HEK293T (cell line): Measurements from ENCODE around the gene TNFSF8.

ENCODE experiments used
- CTCF ChIA-PET: fragments of 350-600 bp; formaldehyde crosslinking; extraction: SDS; loops from one replicate; lab custom pipeline; 2021; ENCODE audit warnings: antibody characterized with exemption, inconsistent platforms; lab: Yijun Ruan, JAX
- POLR2A ChIA-PET: fragments of 350-600 bp; formaldehyde crosslinking; extraction: SDS; loops from one replicate; lab custom pipeline; 2020; ENCODE audit warnings: antibody characterized with exemption, inconsistent platforms; lab: Yijun Ruan, JAX
- DNase-seq: peaks from one replicate; pipeline ENCODE4 v3.0.0; 2012; ENCODE audit warnings: mixed read lengths; ENCODE audit errors: extremely low spot score
- ARNT ChIP-seq: fragments of 450-650 bp; IDR thresholded peaks from 2 replicates; pipeline ENCODE4 v1.6.1; 2017; ENCODE audit warnings: mild to moderate bottlenecking
- BHLHE40 ChIP-seq: fragments of 450-650 bp; IDR thresholded peaks from 2 replicates; pipeline ENCODE4 v1.6.1; 2016; ENCODE audit warnings: mild to moderate bottlenecking, moderate library complexity, borderline replicate concordance
- CTBP1 ChIP-seq: fragments of 450-650 bp; IDR thresholded peaks from 2 replicates; pipeline ENCODE4 v1.6.1; 2016; ENCODE audit warnings: borderline replicate concordance
- ELF4 ChIP-seq: fragments of 450-650 bp; IDR thresholded peaks from 2 replicates; pipeline ENCODE4 v1.6.1; 2017; ENCODE audit warnings: antibody characterized with exemption
- FOXA1 ChIP-seq: fragments of 450-650 bp; IDR thresholded peaks from 2 replicates; pipeline ENCODE4 v1.6.1; 2016; ENCODE audit warnings: mild to moderate bottlenecking
- FOXK2 ChIP-seq: fragments of 450-650 bp; IDR thresholded peaks from 2 replicates; pipeline ENCODE4 v1.6.1; 2016; ENCODE audit warnings: mild to moderate bottlenecking
- FOXM1 ChIP-seq: fragments of 450-650 bp; IDR thresholded peaks from 2 replicates; pipeline ENCODE4 v1.6.1; 2017; ENCODE audit warnings: mild to moderate bottlenecking, borderline replicate concordance
- HDGF ChIP-seq: fragments of 450-650 bp; IDR thresholded peaks from 2 replicates; pipeline ENCODE4 v1.6.1; 2017; ENCODE audit warnings: antibody characterized with exemption, borderline replicate concordance
- L3MBTL2 ChIP-seq: fragments of 450-650 bp; conservative IDR thresholded peaks from 2 replicates; pipeline ENCODE4 v1.6.1; 2016; ENCODE audit warnings: mild to moderate bottlenecking
- LEF1 ChIP-seq: fragments of 450-650 bp; IDR thresholded peaks from 2 replicates; pipeline ENCODE4 v1.6.1; 2017; ENCODE audit warnings: mild to moderate bottlenecking, borderline replicate concordance
- NFRKB ChIP-seq: fragments of 450-650 bp; IDR thresholded peaks from 2 replicates; pipeline ENCODE4 v1.6.1; 2016; ENCODE audit warnings: mild to moderate bottlenecking, moderate library complexity
- SP1 ChIP-seq: fragments of 450-650 bp; IDR thresholded peaks from 2 replicates; pipeline ENCODE4 v1.6.1; 2017
- SUZ12 ChIP-seq: fragments of 450-650 bp; IDR thresholded peaks from 2 replicates; pipeline ENCODE4 v1.6.1; 2016; ENCODE audit warnings: mild to moderate bottlenecking
- TARDBP ChIP-seq: fragments of 450-650 bp; IDR thresholded peaks from 2 replicates; pipeline ENCODE4 v1.6.1; 2016
- ZNF384 ChIP-seq: fragments of 450-650 bp; IDR thresholded peaks from 2 replicates; pipeline ENCODE4 v1.6.1; 2016
- TF ChIP-seq, protein P1 (sequence below): fragments of 450-650 bp; IDR thresholded peaks from 2 replicates; pipeline ENCODE4 v1.6.1; 2016

The TNFSF8 gene

GRCh38 chr9:114965564-114965963 is 35.2 kb upstream of the TNFSF8 start:
- ChIA-PET CTCF (interaction anchor here (0.7 kb wide), 1 partner anchor 299 kb away, joined by 3 read pairs; no protein-coding TSS in a partner anchor), POLR2A (no interaction called here)
- DNase-seq = no peak
- TF ChIP-seq ARNT = no peak
- TF ChIP-seq BHLHE40 = no peak
- no peak for TF ChIP-seq FOXM1

GRCh38 chr9:114962809-114963208 is 32.4 kb upstream of the TNFSF8 start:
- POLR2A ChIA-PET = no interaction called here
- TF ChIP-seq L3MBTL2 (no peak), SUZ12 (no peak), ELF4 (no peak), CTBP1 (no peak), LEF1 (no peak), HDGF (no peak), NFRKB (no peak), SP1 (no peak), FOXM1 (no peak), BHLHE40 (no peak), FOXK2 (no peak)
- TF ChIP-seq, protein P1, sequence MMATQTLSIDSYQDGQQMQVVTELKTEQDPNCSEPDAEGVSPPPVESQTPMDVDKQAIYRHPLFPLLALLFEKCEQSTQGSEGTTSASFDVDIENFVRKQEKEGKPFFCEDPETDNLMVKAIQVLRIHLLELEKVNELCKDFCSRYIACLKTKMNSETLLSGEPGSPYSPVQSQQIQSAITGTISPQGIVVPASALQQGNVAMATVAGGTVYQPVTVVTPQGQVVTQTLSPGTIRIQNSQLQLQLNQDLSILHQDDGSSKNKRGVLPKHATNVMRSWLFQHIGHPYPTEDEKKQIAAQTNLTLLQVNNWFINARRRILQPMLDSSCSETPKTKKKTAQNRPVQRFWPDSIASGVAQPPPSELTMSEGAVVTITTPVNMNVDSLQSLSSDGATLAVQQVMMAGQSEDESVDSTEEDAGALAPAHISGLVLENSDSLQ = no peak
- no peak for DNase-seq
- CTCF ChIA-PET = no interaction called here

DNA sequence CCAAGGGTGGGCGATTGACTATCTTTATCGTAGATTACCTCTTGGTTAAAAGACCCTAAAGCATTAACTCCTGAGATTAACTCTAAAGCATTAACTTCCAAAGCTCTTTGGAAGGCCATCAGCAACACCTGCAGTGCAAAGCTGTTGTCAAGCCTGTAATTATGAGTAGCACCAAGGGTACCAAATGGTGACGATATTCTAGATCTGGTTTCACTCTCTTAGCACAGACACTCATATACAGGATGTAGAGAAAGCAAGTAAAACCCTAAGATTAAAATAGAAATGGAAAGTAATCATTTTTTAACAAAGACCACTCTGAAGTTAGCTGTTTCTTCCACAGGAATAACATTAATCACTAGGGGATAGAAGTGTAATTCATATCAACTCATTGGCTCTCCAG is 29.9 kb upstream of the TNFSF8 start:
- TF ChIP-seq SP1 (no peak), LEF1 (no peak), TARDBP (no peak), SUZ12 (no peak), ARNT (no peak), ELF4 (no peak), L3MBTL2 (no peak), HDGF (no peak)
- TF ChIP-seq, protein P1 = no peak
- ChIA-PET CTCF (no interaction called here), POLR2A (no interaction called here)
- no peak for DNase-seq

DNA sequence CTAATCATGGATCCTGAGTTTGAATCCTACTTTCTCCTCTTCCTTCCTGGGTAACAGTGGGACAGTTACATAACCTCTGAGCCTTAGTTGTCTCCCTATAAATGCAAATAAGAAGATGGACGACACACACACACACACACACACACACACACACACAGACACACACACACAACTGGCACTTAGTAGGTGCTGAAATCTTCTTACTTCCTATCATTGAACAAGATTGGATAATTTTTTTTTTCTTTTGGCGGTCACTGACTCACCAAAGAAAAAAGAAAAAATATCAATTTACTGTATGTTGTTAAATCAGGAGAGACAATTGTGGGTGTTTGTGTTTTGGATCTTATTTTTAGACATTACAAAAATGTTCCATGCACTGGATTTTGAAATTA is 28.4 kb upstream of the TNFSF8 start:
- no peak for DNase-seq
- no peak for TF ChIP-seq ELF4
- TF ChIP-seq HDGF = no peak
- no peak for TF ChIP-seq FOXK2
- ChIA-PET POLR2A (no interaction called here), CTCF (no interaction called here)

DNA sequence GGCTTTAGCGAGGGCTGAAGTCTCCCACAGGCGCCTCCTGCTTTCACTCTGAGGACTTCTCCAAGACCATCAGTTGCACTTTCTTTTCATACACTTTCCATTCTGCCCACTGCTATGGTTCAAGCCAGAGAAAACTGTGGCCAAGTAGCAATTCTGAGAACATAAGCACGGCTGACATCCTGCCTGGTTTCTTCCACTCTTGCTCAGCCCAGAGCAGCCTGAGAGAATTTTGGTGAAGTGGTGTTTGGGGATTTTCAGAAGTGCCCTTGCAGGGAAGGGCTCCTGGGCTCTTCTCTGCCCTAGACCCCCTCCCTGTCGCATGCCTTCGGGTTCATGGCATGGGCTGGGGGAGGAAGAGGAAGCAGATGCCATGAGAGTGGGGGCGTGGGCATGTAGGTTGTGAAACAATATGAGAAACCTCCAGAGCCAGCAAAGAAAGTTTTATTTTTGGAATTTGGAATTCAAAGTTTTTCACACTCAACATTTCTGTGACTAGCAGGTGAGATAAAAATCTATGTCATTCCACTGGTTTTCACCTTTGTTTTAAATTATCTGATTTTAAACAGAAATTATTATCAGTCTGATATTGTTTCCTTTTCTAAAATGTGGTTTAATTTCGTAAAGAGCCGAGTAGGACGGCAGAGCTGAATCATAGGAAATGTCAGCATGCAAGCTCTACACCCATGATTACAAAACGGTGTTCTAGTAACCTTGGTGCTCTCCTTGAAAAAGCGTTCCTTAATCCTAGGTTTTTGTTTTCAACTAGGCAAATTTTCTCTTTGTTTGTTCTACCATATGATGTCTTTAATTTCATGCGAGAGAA is 27.8 kb upstream of the TNFSF8 start:
- CTCF ChIA-PET = no interaction called here
- POLR2A ChIA-PET = no interaction called here
- TF ChIP-seq NFRKB = no peak
- TF ChIP-seq HDGF = no peak
- TF ChIP-seq, protein P1 = no peak
- TF ChIP-seq FOXK2 = no peak
- TF ChIP-seq SUZ12 = no peak
- no peak for TF ChIP-seq TARDBP
- no peak for TF ChIP-seq CTBP1
- TF ChIP-seq BHLHE40 = no peak
- TF ChIP-seq ZNF384 = no peak
- no peak for TF ChIP-seq L3MBTL2
- TF ChIP-seq FOXA1 = no peak
- TF ChIP-seq ARNT = no peak
- TF ChIP-seq FOXM1 = no peak
- TF ChIP-seq ELF4 = no peak
- no peak for DNase-seq

- no peak for TF ChIP-seq FOXK2
- TF ChIP-seq, protein P1 = no peak
- no peak for DNase-seq
- ChIA-PET POLR2A (no interaction called here), CTCF (no interaction called here)
Observed at GRCh38 chr9:114957558-114957957, 27.2 kb upstream of the TNFSF8 start.
